GM12874 (cell line): ENCODE data around the gene TPP2.

Experiments used
- CTCF ChIP-seq: IDR thresholded peaks from 2 replicates; pipeline ENCODE4 v1.5.1; 2011; ENCODE audit warnings: low read depth, mild to moderate bottlenecking, control low read depth, low read length, moderate library complexity; ENCODE audit not compliant: insufficient read depth

The TPP2 gene

DNA sequence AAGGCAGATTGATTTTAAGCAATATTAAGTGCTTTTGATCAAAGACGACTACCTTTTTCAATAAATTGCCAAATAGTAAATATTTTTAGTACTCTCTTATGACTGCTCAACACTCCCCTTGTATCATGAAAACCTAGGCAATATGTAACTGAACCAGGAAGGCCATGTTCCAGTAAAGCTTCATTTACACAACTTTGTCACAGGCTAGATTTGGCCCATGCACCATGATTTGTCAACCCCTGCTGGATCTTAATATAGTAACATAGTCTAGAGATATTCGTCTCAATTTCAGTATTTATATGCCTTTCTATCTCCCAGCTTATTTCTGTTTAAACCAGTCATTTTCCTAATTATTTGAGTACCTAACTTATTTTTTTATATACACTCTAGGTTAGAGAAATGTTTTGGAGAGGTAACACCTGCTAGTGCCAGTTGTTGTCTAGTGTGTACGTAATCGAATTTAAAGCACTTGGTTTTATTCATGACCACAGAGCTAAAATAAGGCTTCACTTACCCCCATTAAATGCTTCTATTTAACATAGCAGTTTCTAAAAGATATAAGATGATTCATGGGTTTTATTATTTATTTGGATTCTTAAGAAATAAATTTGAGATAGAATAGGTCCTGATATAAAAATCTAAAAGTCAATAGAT is 21.0 kb downstream of the TPP2 start:
- no peak for TF ChIP-seq CTCF

- no peak for TF ChIP-seq CTCF
Observed at GRCh38 chr13:102620516-102620915, 23.7 kb downstream of the TPP2 start.

- TF ChIP-seq CTCF, result no peak
Observed at GRCh38 chr13:102626928-102627327, 30.1 kb downstream of the TPP2 start.

- no peak for TF ChIP-seq CTCF
Observed at GRCh38 chr13:102628559-102628958, 31.8 kb downstream of the TPP2 start.

GRCh38 chr13:102631198-102631597 is 34.4 kb downstream of the TPP2 start:
- TF ChIP-seq CTCF, result no peak

- TF ChIP-seq CTCF, result no peak
Observed at GRCh38 chr13:102638741-102639140, 42.0 kb downstream of the TPP2 start.

GRCh38 chr13:102642029-102642428 is 45.2 kb downstream of the TPP2 start:
- TF ChIP-seq CTCF, result no peak
